ENCODE measurements around the gene NF2. TPM values are rescaled to one million over a fixed set of nuclear protein-coding genes. Genes with fewer than 3 reads are reported as not detected.

The NF2 gene
- total RNA-seq, 3 donors from 2014 or later (not counting 1 experiment from before 2014, with no cell fraction given): 32.4 to 43.8 (median 39.6) TPM

GRCh38 chr22:29731058-29731850, 127.8 kb downstream of the NF2 start:
- Histone ChIP-seq H3K4me3 (ENCODE audit: low read length) (no peak overlapping the region), H3K4me1 (ENCODE audit: control insufficient read depth, insufficient read depth, low read length) (no peaks in the 10 kb centered on the region), H3K27me3 (ENCODE audit: control insufficient read depth, insufficient read depth, low read length) (no peaks in the 10 kb centered on the region), H3K27ac (ENCODE audit: low read length) (no peak overlapping the region), H3K36me3 (ENCODE audit: control insufficient read depth, insufficient read depth, low read length) (peaks cover 7% of the 10 kb centered on the region), H3K9me3 (ENCODE audit: control insufficient read depth, insufficient read depth, low read length) (no peaks in the 10 kb centered on the region)
- WGBS (ENCODE audit: insufficient coverage): 93% methylated on average over 17 of the region's 18 CpGs
- Mint-ChIP-seq H3K36me3 (no peaks in the 10 kb centered on the region), H3K4me1 (no peaks in the 10 kb centered on the region), H3K9me3 (no peaks in the 10 kb centered on the region), H3K27ac (no peak overlapping the region), H3K4me3 (no peak overlapping the region), H3K27me3 (ENCODE audit: low read depth in 2 of 2) (no peaks in the 10 kb centered on the region)
- DNase-seq (no peak), ATAC-seq (no peak)
- intact Hi-C loops (cut with micrococcal nuclease): no loop called here
- TF ChIP-seq CTCF (IDR thresholded peaks at IDR 0.05): no peak

GRCh38 chr22:29732883-29733282, 129.4 kb downstream of the NF2 start:
- no peak for TF ChIP-seq CTCF (IDR thresholded peaks at IDR 0.05)
- H3K27ac Mint-ChIP-seq: no peak overlapping the region
- Histone ChIP-seq H3K4me3 (ENCODE audit: low read length) (no peak overlapping the region), H3K36me3 (ENCODE audit: control insufficient read depth, insufficient read depth, low read length) (peaks cover 9% of the 10 kb centered on the region), H3K9me3 (ENCODE audit: control insufficient read depth, insufficient read depth, low read length) (no peaks in the 10 kb centered on the region), H3K27ac (ENCODE audit: low read length) (no peak overlapping the region), H3K4me1 (ENCODE audit: control insufficient read depth, insufficient read depth, low read length) (no peaks in the 10 kb centered on the region), H3K27me3 (ENCODE audit: control insufficient read depth, insufficient read depth, low read length) (no peaks in the 10 kb centered on the region)
- H3K4me1 Mint-ChIP-seq: no peaks in the 10 kb centered on the region
- H3K9me3 Mint-ChIP-seq: no peaks in the 10 kb centered on the region
- DNase-seq (no peak), ATAC-seq (no peak)
- no peak overlapping the region for H3K4me3 Mint-ChIP-seq
- H3K36me3 Mint-ChIP-seq: no peaks in the 10 kb centered on the region
- no peaks in the 10 kb centered on the region for H3K27me3 Mint-ChIP-seq (ENCODE audit: low read depth in 2 of 2)
- intact Hi-C loops (cut with micrococcal nuclease): no loop called here
- WGBS (ENCODE audit: insufficient coverage): 89% methylated on average over 6 of the region's 6 CpGs

GRCh38 chr22:29733362-29734201, 130.1 kb downstream of the NF2 start:
- no peaks in the 10 kb centered on the region for H3K4me1 ChIP-seq (ENCODE audit: control insufficient read depth, insufficient read depth, low read length)
- H3K9me3 ChIP-seq (ENCODE audit: control insufficient read depth, insufficient read depth, low read length): no peaks in the 10 kb centered on the region
- Mint-ChIP-seq H3K27ac (no peak overlapping the region), H3K4me3 (no peak overlapping the region), H3K36me3 (no peaks in the 10 kb centered on the region), H3K27me3 (ENCODE audit: low read depth in 2 of 2) (no peaks in the 10 kb centered on the region), H3K9me3 (no peaks in the 10 kb centered on the region), H3K4me1 (no peaks in the 10 kb centered on the region)
- H3K36me3 ChIP-seq (ENCODE audit: control insufficient read depth, insufficient read depth, low read length): peaks cover 14% of the 10 kb centered on the region
- no peak overlapping the region for H3K27ac ChIP-seq (ENCODE audit: low read length)
- WGBS (ENCODE audit: insufficient coverage): 44% methylated on average over 19 of the region's 19 CpGs
- DNase-seq: no peak
- no peak for TF ChIP-seq CTCF (IDR thresholded peaks at IDR 0.05)
- no peak overlapping the region for H3K4me3 ChIP-seq (ENCODE audit: low read length)
- H3K27me3 ChIP-seq (ENCODE audit: control insufficient read depth, insufficient read depth, low read length): no peaks in the 10 kb centered on the region
- intact Hi-C loops (cut with micrococcal nuclease): no loop called here
- no peak for ATAC-seq

Data from natural killer cell (primary cell).